ENCODE results near the gene KRT83. TPM values are rescaled to one million over a fixed set of nuclear protein-coding genes. Genes with fewer than 3 reads are reported as not detected.

KRT83 gene
- total RNA-seq, 4 donors from 2014 or later: 10.3 to 97.1 (median 33.9) TPM; not detected in 1

GRCh38 chr12:52300796-52301691 is 20.2 kb downstream of the KRT83 start:
- peaks cover 3% of the 10 kb centered on the region for H3K27me3 ChIP-seq
- H3K9me3 ChIP-seq: no peaks in the 10 kb centered on the region
- WGBS: 69% methylated on average over 14 of the region's 14 CpGs
- H3K27ac ChIP-seq: no peak overlapping the region
- H3K4me3 ChIP-seq: no peak overlapping the region
- TF ChIP-seq EP300 (IDR thresholded peaks at IDR 0.05): no peak
- TF ChIP-seq CTCF (IDR thresholded peaks at IDR 0.05): no peak
- TF ChIP-seq POLR2AphosphoS5 (IDR thresholded peaks at IDR 0.05): no peak
- TF ChIP-seq POLR2A (IDR thresholded peaks at IDR 0.05): no peak
- no peaks in the 10 kb centered on the region for H3K4me1 ChIP-seq
- peak in 1 of 2 donors; percentile 31 for DNase-seq (ENCODE audit: low spot score in 2 of 2)
- H3K36me3 ChIP-seq: no peaks in the 10 kb centered on the region

- H3K27me3 ChIP-seq: peaks cover 7% of the 10 kb centered on the region
- no peak for DNase-seq (ENCODE audit: low spot score in 2 of 2)
- TF ChIP-seq CTCF (IDR thresholded peaks at IDR 0.05) (no peak), POLR2A (IDR thresholded peaks at IDR 0.05) (no peak), EP300 (IDR thresholded peaks at IDR 0.05) (no peak), POLR2AphosphoS5 (IDR thresholded peaks at IDR 0.05) (no peak)
- H3K4me3 ChIP-seq: no peak overlapping the region
- H3K9me3 ChIP-seq: no peaks in the 10 kb centered on the region
- no peak overlapping the region for H3K27ac ChIP-seq
- H3K4me1 ChIP-seq: no peaks in the 10 kb centered on the region
- WGBS: 77% methylated on average over 4 of the region's 4 CpGs
- no peaks in the 10 kb centered on the region for H3K36me3 ChIP-seq
These were observed 22.5 kb downstream of the KRT83 start for GRCh38 chr12:52298677-52299190.

GRCh38 chr12:52296572-52297215 is 24.5 kb downstream of the KRT83 start:
- no peak overlapping the region for H3K27ac ChIP-seq
- TF ChIP-seq POLR2AphosphoS5 (IDR thresholded peaks at IDR 0.05) (no peak), EP300 (IDR thresholded peaks at IDR 0.05) (no peak), CTCF (IDR thresholded peaks at IDR 0.05) (no peak), POLR2A (IDR thresholded peaks at IDR 0.05) (no peak)
- peak; percentile 35 to 37 for DNase-seq (ENCODE audit: low spot score in 2 of 2)
- no peak overlapping the region for H3K4me3 ChIP-seq
- H3K9me3 ChIP-seq: no peaks in the 10 kb centered on the region
- H3K27me3 ChIP-seq: peaks cover 15% of the 10 kb centered on the region
- WGBS: 79% methylated on average over 5 of the region's 5 CpGs
- H3K4me1 ChIP-seq: no peaks in the 10 kb centered on the region
- H3K36me3 ChIP-seq: no peaks in the 10 kb centered on the region

- Histone ChIP-seq H3K36me3 (no peaks in the 10 kb centered on the region), H3K9me3 (no peaks in the 10 kb centered on the region), H3K4me1 (no peaks in the 10 kb centered on the region), H3K27ac (no peak overlapping the region), H3K4me3 (no peak overlapping the region), H3K27me3 (peaks cover 15% of the 10 kb centered on the region)
- TF ChIP-seq POLR2A (IDR thresholded peaks at IDR 0.05) (no peak), EP300 (IDR thresholded peaks at IDR 0.05) (no peak), POLR2AphosphoS5 (IDR thresholded peaks at IDR 0.05) (no peak), CTCF (IDR thresholded peaks at IDR 0.05) (no peak)
- peak in 1 of 2 donors; percentile 9 for DNase-seq (ENCODE audit: low spot score in 2 of 2)
- 80% methylated on average over 1 of the region's 1 CpG for WGBS
These were observed 25.5 kb downstream of the KRT83 start for GRCh38 chr12:52295663-52296062.

- no peaks in the 10 kb centered on the region for H3K36me3 ChIP-seq
- no peak overlapping the region for H3K27ac ChIP-seq
- H3K9me3 ChIP-seq: no peaks in the 10 kb centered on the region
- H3K4me3 ChIP-seq: no peak overlapping the region
- DNase-seq (ENCODE audit: low spot score in 2 of 2): no peak
- TF ChIP-seq POLR2A (IDR thresholded peaks at IDR 0.05): no peak
- no peak for TF ChIP-seq POLR2AphosphoS5 (IDR thresholded peaks at IDR 0.05)
- TF ChIP-seq CTCF (IDR thresholded peaks at IDR 0.05): no peak
- TF ChIP-seq EP300 (IDR thresholded peaks at IDR 0.05): no peak
- 56% methylated on average over 1 of the region's 1 CpG for WGBS
- H3K27me3 ChIP-seq: peaks cover 15% of the 10 kb centered on the region
- no peaks in the 10 kb centered on the region for H3K4me1 ChIP-seq
These were observed 26.4 kb downstream of the KRT83 start for GRCh38 chr12:52294803-52295202.

All from suprapubic skin (tissue), 4 donors.